GM12892 (cell line): Measurements from ENCODE around the gene POLG2.
"Not testable (repeated sequence)": the region's sequence is repeated elsewhere in the genome, so short reads cannot be mapped to it uniquely, and the experiment has no call there.

Experiments used
- DNase-seq: peaks from one replicate; pipeline ENCODE4 v3.0.0; 2011; ENCODE audit not compliant: insufficient read length
- FAIRE-seq: peaks from 2 replicates; lab custom pipeline; 2011; peaks lifted over from hg19 to GRCh38; lab: Jason Lieb, UNC
- POLR2A ChIP-seq: IDR thresholded peaks from 2 replicates; pipeline ENCODE4 v1.6.1; 2011; ENCODE audit warnings: low read depth, low read length, control low read depth
- POLR2AphosphoS5 ChIP-seq: IDR thresholded peaks from 2 replicates; pipeline ENCODE4 v1.6.1; 2011; ENCODE audit warnings: low read depth, low read length, control low read depth
- TAF1 ChIP-seq: IDR thresholded peaks from 2 replicates; pipeline ENCODE4 v1.6.1; 2011; ENCODE audit warnings: low read depth, mild to moderate bottlenecking, control low read depth, low read length, borderline replicate concordance

POLG2 gene

GRCh38 chr17:64466019-64466735 lies 30.7 kb downstream of the POLG2 start:
- no peak for FAIRE-seq
- TF ChIP-seq POLR2A = no peak
- TF ChIP-seq TAF1 = no peak
- TF ChIP-seq POLR2AphosphoS5 = no peak
- DNase-seq = no peak

GRCh38 chr17:64461788-64462187 lies 35.1 kb downstream of the POLG2 start:
- TF ChIP-seq POLR2AphosphoS5 = no peak
- no peak for FAIRE-seq
- no peak for DNase-seq

- no peak for TF ChIP-seq POLR2AphosphoS5
- DNase-seq = no peak
- no peak for FAIRE-seq
Measured at GRCh38 chr17:64460955-64461354, 35.9 kb downstream of the POLG2 start.

- FAIRE-seq, DNase-seq: not testable (repeated sequence)
Measured at GRCh38 chr17:64459818-64460217, 37.0 kb downstream of the POLG2 start.

GRCh38 chr17:64459284-64459747 lies 37.5 kb downstream of the POLG2 start:
- FAIRE-seq (no peak), DNase-seq (no peak)
- TF ChIP-seq TAF1 (no peak), POLR2AphosphoS5 (no peak), POLR2A (no peak)

- no peak for TF ChIP-seq TAF1
- no peak for TF ChIP-seq POLR2AphosphoS5
- no peak for TF ChIP-seq POLR2A
- no peak for FAIRE-seq
Measured at GRCh38 chr17:64458756-64459155, 38.1 kb downstream of the POLG2 start.

GRCh38 chr17:64457156-64457555 lies 39.7 kb downstream of the POLG2 start:
- no peak for DNase-seq
- no peak for TF ChIP-seq POLR2AphosphoS5
- no peak for TF ChIP-seq POLR2A
- TF ChIP-seq TAF1 = no peak
- FAIRE-seq = no peak

More at GRCh38 chr17:64458756-64459155, 38.1 kb downstream of the POLG2 start:
- no peak for DNase-seq

- TF ChIP-seq TAF1 (no peak), POLR2A (no peak), POLR2AphosphoS5 (no peak)
- FAIRE-seq (no peak), DNase-seq (no peak)
Measured at GRCh38 chr17:64455993-64456885, 40.6 kb downstream of the POLG2 start.

- no peak for FAIRE-seq
- TF ChIP-seq POLR2A (no peak), POLR2AphosphoS5 (no peak), TAF1 (no peak)
- no peak for DNase-seq
Measured at GRCh38 chr17:64449545-64449944, 47.3 kb downstream of the POLG2 start.

GRCh38 chr17:64448665-64449512 lies 48.0 kb downstream of the POLG2 start, which contains the start of gene MILR1:
TSS of gene MILR1 (plus strand) at chr17:64449115. CDS start at chr17:64449169, 54 bp downstream.
- no peak for FAIRE-seq
- no peak for DNase-seq
- no peak for TF ChIP-seq POLR2AphosphoS5
- no peak for TF ChIP-seq TAF1
- no peak for TF ChIP-seq POLR2A

GRCh38 chr17:64447526-64447925 lies 49.3 kb downstream of the POLG2 start:
- DNase-seq = no peak
- TF ChIP-seq TAF1 = no peak
- no peak for TF ChIP-seq POLR2AphosphoS5
- no peak for TF ChIP-seq POLR2A
- FAIRE-seq = no peak
